Muscle of leg (tissue), 11 donors: ENCODE measurements around the gene ABL1. TPM values are rescaled to one million over a fixed set of nuclear protein-coding genes. Genes with fewer than 3 reads are reported as not detected.

ENCODE experiments used
- DNase-seq: peaks from one replicate; pipeline ENCODE4 v3.0.0; 2013
- H3K27ac ChIP-seq: one replicate; pipeline ENCODE4 v1.5.1; 2013; ENCODE audit warnings: mild to moderate bottlenecking, low read length, control low read depth
- H3K27me3 ChIP-seq: one replicate; pipeline ENCODE4 v1.6.1; 2013; ENCODE audit warnings: low read length; ENCODE audit not compliant: control insufficient read depth, insufficient read depth
- H3K36me3 ChIP-seq: one replicate; pipeline ENCODE4 v1.6.1; 2013; ENCODE audit warnings: low read length; ENCODE audit not compliant: control insufficient read depth, insufficient read depth
- H3K4me1 ChIP-seq: one replicate; pipeline ENCODE4 v1.6.1; 2013; ENCODE audit warnings: low read length; ENCODE audit not compliant: control insufficient read depth, insufficient read depth
- H3K4me3 ChIP-seq: one replicate; pipeline ENCODE4 v1.5.1; 2013; ENCODE audit warnings: low read length, control low read depth
- H3K9me3 ChIP-seq: replicated peaks from 2 replicates; pipeline ENCODE4 v1.6.1; 2013; ENCODE audit warnings: low read depth, low read length; ENCODE audit not compliant: control insufficient read depth
- WGBS: methylation state at CpG from one replicate; pipeline ENCODE4 v1.1.5; 2013; ENCODE audit warnings: missing lambda C conversion rate; ENCODE audit not compliant: insufficient coverage; 5-methylcytosine and 5-hydroxymethylcytosine counted together
- polyA plus RNA-seq, 8 donors: library from polyadenylated mRNA; unstranded; fragments of 120-200 nt; gene quantifications; one replicate each; pipeline versions ENCODE4 v1.2.1 to v1.2.3, GENCODE V29; 2013; ENCODE audit warnings: inconsistent platforms in 1 of 8, low replicate concordance in 1 of 8; ENCODE audit not compliant: insufficient read length in 8 of 8, insufficient read depth in 1 of 8
- total RNA-seq: library from RNA; stranded (reverse); fragments of 120-200 nt; gene quantifications from one replicate; pipeline ENCODE4 v1.2.4, GENCODE V29; 2013

The ABL1 gene
- total and polyA plus RNA-seq, 9 donors = 27.0 to 81.7 (median 67.0) TPM

DNA sequence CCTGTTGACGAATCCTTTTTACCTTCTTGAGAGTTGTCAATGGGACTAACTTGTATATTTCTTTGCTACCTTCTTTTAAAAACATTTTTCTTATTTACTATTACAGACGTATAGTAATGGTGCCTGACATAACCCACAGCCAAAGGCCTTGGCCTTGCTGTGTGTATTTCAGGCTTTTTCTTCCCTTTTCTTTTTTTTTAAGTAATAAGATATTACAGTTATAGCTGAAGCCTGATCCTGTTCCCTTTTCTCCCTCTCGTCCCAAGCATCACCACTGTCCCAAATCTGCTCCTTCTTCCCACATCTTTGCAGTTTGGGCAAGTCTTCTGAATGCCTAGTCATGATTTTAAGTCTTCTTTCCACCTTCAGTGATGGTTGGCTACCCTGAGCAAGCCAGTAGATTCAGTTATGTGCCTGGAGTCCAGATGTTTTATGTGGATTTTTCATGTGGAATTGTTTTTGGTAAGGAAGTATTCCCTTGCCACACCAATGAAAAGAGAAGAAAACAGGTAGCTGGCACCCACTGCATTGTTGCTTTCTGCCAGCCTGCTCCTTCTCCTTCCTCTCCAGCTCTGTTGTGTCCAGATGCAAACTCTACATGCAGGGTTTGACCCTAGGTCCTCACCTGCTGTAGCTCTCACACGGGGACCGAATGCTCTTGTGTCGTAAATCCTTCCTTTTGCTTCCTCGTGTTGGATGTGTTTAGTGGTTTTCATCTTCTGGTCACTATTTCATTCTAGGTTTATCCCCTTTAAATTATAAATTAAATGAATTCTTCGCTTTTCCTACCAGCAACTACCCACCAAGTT, 26.5 kb downstream of the ABL1 start:
- Histone ChIP-seq H3K27ac (peak overlapping the region; percentile 77), H3K4me1 (peaks cover 42% of the 10 kb centered on the region), H3K36me3 (peaks cover 53% of the 10 kb centered on the region), H3K9me3 (no peaks in the 10 kb centered on the region), H3K27me3 (no peaks in the 10 kb centered on the region), H3K4me3 (no peak overlapping the region)
- no peak for DNase-seq
- WGBS = no CpG with 5 or more reads among the region's 8 CpGs

DNA sequence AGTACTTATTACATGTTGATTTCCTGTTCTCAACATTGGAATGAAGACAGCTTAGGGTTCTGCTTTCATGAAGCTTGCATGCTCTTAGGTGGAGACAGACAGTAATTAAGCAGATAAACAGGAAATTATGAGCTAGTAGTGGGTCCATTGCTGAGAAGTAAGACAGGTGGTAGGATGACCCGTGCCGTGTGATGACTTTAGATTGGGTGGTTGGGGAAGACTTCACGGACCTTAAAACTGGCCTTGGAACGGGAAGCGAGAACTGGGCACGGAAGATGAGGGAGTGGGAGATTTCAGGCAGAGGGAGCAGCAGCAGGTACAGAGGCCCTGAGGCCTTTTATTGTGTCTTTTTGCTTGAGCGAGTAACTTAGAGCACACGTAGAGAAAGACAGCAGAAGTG, 27.2 kb downstream of the ABL1 start:
- Histone ChIP-seq H3K27me3 (no peaks in the 10 kb centered on the region), H3K27ac (no peak overlapping the region), H3K4me3 (no peak overlapping the region), H3K36me3 (peaks cover 52% of the 10 kb centered on the region), H3K9me3 (no peaks in the 10 kb centered on the region), H3K4me1 (peaks cover 42% of the 10 kb centered on the region)
- no peak for DNase-seq
- WGBS = 62% methylated on average over 8 of the region's 8 CpGs

DNA sequence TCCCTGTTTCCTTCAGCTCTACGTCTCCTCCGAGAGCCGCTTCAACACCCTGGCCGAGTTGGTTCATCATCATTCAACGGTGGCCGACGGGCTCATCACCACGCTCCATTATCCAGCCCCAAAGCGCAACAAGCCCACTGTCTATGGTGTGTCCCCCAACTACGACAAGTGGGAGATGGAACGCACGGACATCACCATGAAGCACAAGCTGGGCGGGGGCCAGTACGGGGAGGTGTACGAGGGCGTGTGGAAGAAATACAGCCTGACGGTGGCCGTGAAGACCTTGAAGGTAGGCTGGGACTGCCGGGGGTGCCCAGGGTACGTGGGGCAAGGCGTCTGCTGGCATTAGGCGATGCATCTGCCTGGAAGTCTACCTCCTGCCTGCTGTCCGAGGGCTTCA, 27.7 kb downstream of the ABL1 start:
- peaks cover 39% of the 10 kb centered on the region for H3K4me1 ChIP-seq
- peaks cover 52% of the 10 kb centered on the region for H3K36me3 ChIP-seq
- no peak for DNase-seq
- 72% methylated on average over 12 of the region's 23 CpGs for WGBS
- no peak overlapping the region for H3K4me3 ChIP-seq
- H3K27me3 ChIP-seq = no peaks in the 10 kb centered on the region
- no peaks in the 10 kb centered on the region for H3K9me3 ChIP-seq
- no peak overlapping the region for H3K27ac ChIP-seq

DNA sequence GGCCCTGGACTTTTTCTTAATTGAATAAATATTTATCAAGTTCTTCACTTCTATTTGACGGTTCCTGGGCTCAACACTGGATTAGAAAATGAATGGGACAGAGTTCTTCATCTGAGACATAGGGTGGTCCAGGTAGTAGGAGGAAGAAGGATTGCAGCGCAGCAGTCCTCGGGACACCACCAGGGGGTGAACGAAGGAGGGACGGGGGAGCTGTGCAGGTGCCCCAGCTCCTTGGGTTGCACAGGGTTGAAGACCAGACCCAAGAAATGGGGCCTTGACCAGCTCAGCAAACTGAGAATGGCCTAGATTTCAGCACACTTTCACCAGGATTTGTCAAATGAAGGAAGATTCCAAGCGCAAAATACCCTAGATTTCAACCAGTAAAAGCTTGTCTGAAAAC, 29.5 kb downstream of the ABL1 start:
- WGBS = 77% methylated on average over 4 of the region's 6 CpGs
- no peaks in the 10 kb centered on the region for H3K9me3 ChIP-seq

DNA sequence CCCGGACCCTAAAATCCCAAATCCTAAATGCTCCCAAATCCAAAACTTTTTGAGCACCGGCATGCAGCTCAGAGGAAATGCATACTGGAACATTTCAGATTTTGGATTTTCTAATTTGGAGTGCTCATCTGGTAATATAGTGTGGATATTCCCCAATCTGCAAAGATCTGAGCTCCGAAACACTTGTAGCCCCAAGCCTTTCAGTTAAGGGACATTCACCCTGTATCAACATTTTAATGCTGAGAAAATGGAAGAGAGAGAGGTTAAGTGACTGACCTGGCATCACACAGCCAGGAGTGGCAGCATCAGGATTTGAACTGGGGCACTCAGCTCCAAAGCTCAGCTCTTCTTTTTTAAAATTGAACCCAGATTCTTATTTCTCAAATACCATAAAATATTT, 30.9 kb downstream of the ABL1 start:
- no peak for DNase-seq
- H3K4me1 ChIP-seq = peaks cover 13% of the 10 kb centered on the region
- no peaks in the 10 kb centered on the region for H3K9me3 ChIP-seq
- no peak overlapping the region for H3K27ac ChIP-seq
- no peak overlapping the region for H3K4me3 ChIP-seq
- no peaks in the 10 kb centered on the region for H3K27me3 ChIP-seq
- H3K36me3 ChIP-seq = peaks cover 56% of the 10 kb centered on the region
- 100% methylated on average over 1 of the region's 3 CpGs for WGBS

More for the DNA sequence above, 29.5 kb downstream of the ABL1 start:
- DNase-seq = no peak
- Histone ChIP-seq H3K4me3 (no peak overlapping the region), H3K36me3 (peaks cover 49% of the 10 kb centered on the region), H3K27me3 (no peaks in the 10 kb centered on the region), H3K4me1 (peaks cover 23% of the 10 kb centered on the region), H3K27ac (no peak overlapping the region)

DNA sequence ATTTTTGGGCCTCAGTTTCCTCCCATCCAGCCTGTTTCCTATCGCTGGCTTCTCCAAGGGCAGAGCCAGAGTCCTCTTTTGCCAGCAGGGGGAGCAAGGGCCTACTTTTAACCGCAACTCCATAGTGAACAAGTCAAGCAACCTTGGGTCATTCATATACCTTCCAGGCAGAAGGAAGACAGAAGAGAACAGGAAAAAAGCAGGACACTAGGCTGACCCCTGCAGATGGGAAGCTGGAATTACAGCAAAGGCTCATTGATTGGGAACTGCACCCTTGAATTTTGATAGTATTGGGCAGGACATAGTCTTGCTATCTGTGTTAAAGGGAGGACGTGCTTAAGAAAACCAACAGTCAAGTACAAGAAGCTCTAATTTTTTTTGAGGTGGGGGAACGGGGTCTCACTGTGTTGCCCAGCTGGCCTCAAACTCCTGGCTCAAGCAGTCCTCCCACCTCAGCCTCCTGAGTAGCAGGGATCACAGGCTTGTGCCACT, 31.5 kb downstream of the ABL1 start:
- Histone ChIP-seq H3K27me3 (no peaks in the 10 kb centered on the region), H3K4me1 (peaks cover 10% of the 10 kb centered on the region), H3K9me3 (no peaks in the 10 kb centered on the region), H3K27ac (peak overlapping the region; percentile 42), H3K4me3 (no peak overlapping the region), H3K36me3 (peaks cover 61% of the 10 kb centered on the region)
- WGBS = 8% methylated on average over 2 of the region's 4 CpGs
- DNase-seq = peak; percentile 89

DNA sequence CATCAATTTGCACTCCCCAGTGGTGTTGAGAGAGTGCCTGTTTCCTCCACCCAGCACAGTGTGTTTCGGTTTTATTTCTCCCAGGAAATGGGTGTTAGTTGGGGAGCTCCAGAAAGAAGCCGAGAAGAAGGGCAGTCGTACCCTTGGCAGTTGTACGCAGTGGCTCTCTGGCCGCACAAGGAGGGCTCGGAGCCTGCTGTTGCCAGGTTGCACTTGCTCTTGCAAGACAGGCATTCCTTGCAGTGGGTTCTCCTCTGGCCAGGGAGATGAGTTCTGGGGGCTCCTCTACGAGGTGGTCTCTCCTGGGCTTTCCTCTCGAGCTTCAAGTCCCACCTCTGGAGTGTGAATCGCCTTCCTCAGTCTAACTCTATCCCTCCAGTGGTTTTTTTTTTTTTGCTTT, 32.5 kb downstream of the ABL1 start:
- no peak for DNase-seq
- 89% methylated on average over 4 of the region's 9 CpGs for WGBS
- peaks cover 63% of the 10 kb centered on the region for H3K36me3 ChIP-seq
- no peak overlapping the region for H3K4me3 ChIP-seq
- H3K9me3 ChIP-seq = no peaks in the 10 kb centered on the region
- H3K4me1 ChIP-seq = peaks cover 7% of the 10 kb centered on the region
- H3K27me3 ChIP-seq = no peaks in the 10 kb centered on the region
- no peak overlapping the region for H3K27ac ChIP-seq

DNA sequence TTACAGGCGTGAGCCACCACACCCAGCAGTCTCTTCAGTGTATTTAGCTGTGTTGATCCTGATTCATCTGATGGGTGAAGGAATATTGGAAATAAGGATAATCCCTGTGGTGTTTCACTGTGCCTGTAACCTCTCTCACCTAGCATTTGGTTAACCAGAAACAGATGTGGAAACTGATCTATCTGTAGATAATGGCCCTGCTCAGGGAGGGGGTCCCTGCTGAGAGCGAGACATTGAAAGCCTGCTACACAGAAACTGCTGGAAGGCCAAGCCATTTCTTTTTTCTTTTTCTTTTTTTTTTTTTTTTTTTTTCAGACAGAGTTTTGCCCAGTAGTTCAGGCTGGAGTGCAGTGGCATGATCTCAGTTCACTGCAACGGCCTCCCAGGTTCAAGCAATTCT, 33.2 kb downstream of the ABL1 start:
- Histone ChIP-seq H3K4me1 (peaks cover 5% of the 10 kb centered on the region), H3K36me3 (peaks cover 63% of the 10 kb centered on the region)

DNA sequence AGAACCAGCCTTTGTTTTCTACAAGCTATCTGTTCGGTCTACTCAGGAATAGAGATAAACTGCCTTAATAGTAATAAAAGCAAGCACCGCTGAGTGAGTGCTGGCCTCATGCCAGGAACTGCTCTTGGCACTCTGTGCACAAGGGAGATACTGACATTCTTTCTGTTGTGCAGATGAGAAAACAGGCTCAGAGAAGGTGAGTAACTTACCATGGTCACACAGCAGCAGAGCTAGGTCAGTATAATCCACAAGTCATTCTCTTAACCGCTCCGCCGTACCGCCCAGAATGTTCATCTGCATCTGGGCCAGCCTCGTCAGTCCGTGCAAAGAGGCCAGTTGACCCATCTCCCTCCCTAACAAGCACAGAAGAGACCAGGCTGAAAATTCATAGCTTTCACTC, 34.2 kb downstream of the ABL1 start:
- H3K9me3 ChIP-seq = no peaks in the 10 kb centered on the region
- no peaks in the 10 kb centered on the region for H3K27me3 ChIP-seq
- H3K4me1 ChIP-seq = peaks cover 3% of the 10 kb centered on the region
- no peak overlapping the region for H3K27ac ChIP-seq
- H3K36me3 ChIP-seq = peaks cover 67% of the 10 kb centered on the region
- no peak for DNase-seq
- H3K4me3 ChIP-seq = no peak overlapping the region
- no CpG with 5 or more reads among the region's 8 CpGs for WGBS

More for the DNA sequence above, 33.2 kb downstream of the ABL1 start:
- no peak overlapping the region for H3K4me3 ChIP-seq
- no peaks in the 10 kb centered on the region for H3K27me3 ChIP-seq
- H3K27ac ChIP-seq = no peak overlapping the region
- H3K9me3 ChIP-seq = no peaks in the 10 kb centered on the region
- WGBS = 68% methylated on average over 2 of the region's 3 CpGs
- DNase-seq = no peak

DNA sequence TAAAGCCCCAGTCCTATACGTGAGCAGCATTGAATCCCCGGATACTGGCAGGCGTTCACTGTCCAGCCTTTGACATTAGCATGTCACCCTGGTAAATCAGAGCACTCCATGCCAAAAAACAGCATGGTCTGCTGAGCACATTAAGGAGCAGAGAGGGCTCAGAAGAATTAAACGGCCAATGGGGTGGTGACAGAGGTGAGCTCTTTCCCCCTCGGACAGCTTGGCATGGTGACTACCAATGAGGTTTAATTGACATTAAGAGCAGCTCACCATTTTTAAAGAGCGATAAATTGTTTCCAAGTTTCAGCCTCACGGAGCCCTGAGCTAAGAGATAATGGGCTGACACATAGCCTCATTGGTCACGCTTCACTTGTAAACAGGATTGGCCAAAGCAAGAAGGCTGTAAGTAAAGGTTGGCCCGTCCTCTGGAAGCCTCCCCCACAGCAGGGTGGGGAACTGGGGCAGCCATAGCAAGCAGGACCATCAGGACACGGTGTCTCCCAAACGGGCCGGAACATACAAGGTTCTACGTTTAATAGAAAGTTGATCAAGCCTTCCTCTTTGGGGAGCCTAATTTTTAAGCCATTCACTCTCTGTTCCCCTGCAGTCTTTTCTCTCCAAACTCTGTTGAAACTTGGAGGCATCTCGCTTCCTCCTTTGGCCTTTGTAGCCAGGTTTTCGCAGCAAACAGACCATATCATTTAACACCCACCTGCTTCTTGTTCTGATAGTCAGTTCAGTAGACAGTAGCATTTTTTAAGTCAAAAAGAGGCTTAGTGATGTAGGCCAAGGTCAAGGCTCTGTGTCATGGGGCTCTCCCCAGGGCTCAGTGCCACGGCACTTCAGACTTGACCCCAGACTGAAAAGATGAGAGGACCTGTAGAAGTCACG, 35.7 kb downstream of the ABL1 start:
- Histone ChIP-seq H3K4me3 (no peak overlapping the region), H3K36me3 (peaks cover 70% of the 10 kb centered on the region), H3K27me3 (no peaks in the 10 kb centered on the region), H3K27ac (no peak overlapping the region), H3K9me3 (no peaks in the 10 kb centered on the region), H3K4me1 (peaks cover 3% of the 10 kb centered on the region)
- 80% methylated on average over 8 of the region's 17 CpGs for WGBS
- DNase-seq = no peak
